HepG2 (cell line): ENCODE data around the gene PLCB2. TPM values are rescaled to one million over a fixed set of nuclear protein-coding genes. Genes with fewer than 3 reads are reported as not detected.

ENCODE experiments used
- ATAC-seq: fragments of 200-7000 bp; cut with Tn5 transposase; 3 replicates; pipeline ENCODE4 v1.9.1; 2020; ENCODE audit warnings: mild to moderate bottlenecking, moderate library complexity
- Bru-seq: library from RNA; stranded (reverse); fragments of 400-500 nt; gene quantifications from one replicate; lab custom pipeline; 2021; lab: Mats Ljungman, UMichigan
- BruChase-seq, 2 experiments: library from RNA; stranded (reverse); fragments of 400-500 nt; gene quantifications; one replicate each; lab custom pipeline; 2021; lab: Mats Ljungman, UMichigan
- BruUV-seq: library from RNA; stranded (reverse); fragments of 400-500 nt; replicated peaks from 2 replicates; lab custom pipeline; 2021; lab: Mats Ljungman, UMichigan
- CTCF ChIA-PET: fragments of 300-600 bp; formaldehyde crosslinking; extraction: SDS; loops from one replicate; lab custom pipeline; 2021; ENCODE audit warnings: low total read pairs, inconsistent platforms, low intra/inter-chr PET ratio; lab: Yijun Ruan, JAX
- POLR2A ChIA-PET: fragments of 350-600 bp; sonication (Branson Sonifier 250); formaldehyde crosslinking; loops from one replicate; lab custom pipeline; 2020; ENCODE audit warnings: antibody characterized with exemption, inconsistent platforms; lab: Yijun Ruan, JAX
- DNase-seq: peaks from one replicate; pipeline ENCODE4 v3.0.0-alpha.2; 2015; ENCODE audit warnings: low spot score
- FAIRE-seq: peaks from 3 replicates; lab custom pipeline; 2011; peaks lifted over from hg19 to GRCh38; lab: Jason Lieb, UNC
- H2AFZ ChIP-seq: one replicate; pipeline ENCODE4 v1.6.1; 2011; ENCODE audit warnings: low read length, inconsistent platforms
- H3K27ac ChIP-seq: fragments of 300-600 bp; 3 replicates; pipeline ENCODE4 v1.8.0; 2011; ENCODE audit warnings: mixed run types, mild to moderate bottlenecking, mixed read lengths, low read length, inconsistent platforms; ENCODE audit not compliant: insufficient read depth; ENCODE audit errors: extremely low read length
- H3K27me3 ChIP-seq, 2 experiments: fragments of 200-600 bp in 1 of 2; 2 replicates in 1 of 2; 3 replicates in 1 of 2; pipeline versions ENCODE4 v1.6.0 to v1.8.0; 2011; ENCODE audit warnings: low read length in 2 of 2, mild to moderate bottlenecking in 2 of 2, moderate library complexity in 2 of 2, inconsistent platforms in 1 of 2; ENCODE audit not compliant: insufficient read depth in 2 of 2, control insufficient read depth in 1 of 2
- H3K36me3 ChIP-seq, 2 experiments: fragments of 200-600 bp in 1 of 2; replicated peaks in 1 of 2; 2 replicates in 1 of 2; 3 replicates in 1 of 2; pipeline versions ENCODE4 v1.5.1 to v1.8.0; 2011; ENCODE audit warnings: low read length in 2 of 2, inconsistent platforms in 1 of 2; ENCODE audit not compliant: insufficient read depth in 2 of 2, control insufficient read depth in 1 of 2
- H3K4me1 ChIP-seq: 2 replicates; pipeline ENCODE4 v1.5.1; 2012; ENCODE audit warnings: low read length, inconsistent platforms; ENCODE audit not compliant: insufficient read depth
- H3K4me2 ChIP-seq: 2 replicates; pipeline ENCODE4 v1.6.0; 2011; ENCODE audit warnings: low read depth, low read length, inconsistent platforms
- H3K4me3 ChIP-seq, 3 experiments: fragments of 200-600 bp in 1 of 3; sonication (generic), shearing (Covaris generic) in 1 of 3; replicated peaks in 1 of 3; 2 replicates each; pipeline ENCODE4 v1.5.1; 2011 to 2016; ENCODE audit warnings: low read length in 3 of 3, inconsistent platforms in 2 of 3, low read depth in 2 of 3, mild to moderate bottlenecking in 2 of 3, control low read depth in 1 of 3, mixed read lengths in 1 of 3; ENCODE audit not compliant: insufficient read depth in 1 of 3
- H3K79me2 ChIP-seq: one replicate; pipeline ENCODE4 v1.6.1; 2011; ENCODE audit warnings: low read length, inconsistent platforms; ENCODE audit not compliant: insufficient read depth
- H3K9ac ChIP-seq: 2 replicates; pipeline ENCODE4 v1.6.0; 2011; ENCODE audit warnings: mild to moderate bottlenecking, low read depth, low read length, inconsistent platforms; ENCODE audit not compliant: insufficient read depth
- H3K9me3 ChIP-seq: 2 replicates; pipeline ENCODE4 v1.5.1; 2012; ENCODE audit warnings: mild to moderate bottlenecking, low read length
- H4K20me1 ChIP-seq: 2 replicates; pipeline ENCODE4 v1.6.0; 2011; ENCODE audit warnings: inconsistent platforms, mild to moderate bottlenecking, low read length, moderate library complexity; ENCODE audit not compliant: insufficient read depth
- CENPT ChIP-seq: sonication (generic); formaldehyde crosslinking; IDR thresholded peaks from 2 replicates; pipeline ENCODE4 v1.8.0; 2022; ENCODE audit warnings: low read depth, mild to moderate bottlenecking, moderate library complexity, missing genetic modification reagents
- CTCF ChIP-seq: sonication (generic); formaldehyde crosslinking; IDR thresholded peaks from 2 replicates; pipeline ENCODE4 v1.5.0; 2020; ENCODE audit warnings: mild to moderate bottlenecking, missing genetic modification reagents, moderate library complexity
- WGBS: methylation state at CpG from one replicate; pipeline ENCODE4 v1.1.6; 2017; ENCODE audit warnings: low lambda C conversion rate; 5-methylcytosine and 5-hydroxymethylcytosine counted together
- in situ Hi-C: cut with HindIII; loops from 2 replicates; pipeline ENCODE4 v1.10.0; 2017; ENCODE audit warnings: low pct_unique_long_range_greater_than_20kb; ENCODE audit not compliant: extremely low pct_ligation_motif_present
- intact Hi-C: fragments of 100-400 bp; cut with micrococcal nuclease; formaldehyde crosslinking; loops from one replicate; pipeline ENCODE4 v1.10.0; 2022; ENCODE audit not compliant: unreplicated experiment
- long read RNA-seq, 2 experiments: library from RNA in 1 of 2; library from polyadenylated mRNA in 1 of 2; stranded (forward) in 1 of 2; unstranded in 1 of 2; transcript quantifications; one replicate each; pipeline ENCODE4 v2.0.0, GENCODE V29; 2019 to 2022
- polyA minus RNA-seq, 3 experiments: library from RNA; depleted of rRNA, polyadenylated mRNA; stranded (reverse); fragments of >200 nt; gene quantifications; 2 replicates each; pipeline ENCODE4 v1.2.3, GENCODE V29; 2011; ENCODE audit warnings: low replicate concordance in 1 of 3
- polyA plus RNA-seq, 8 experiments: library from polyadenylated mRNA; depleted of rRNA in 3 of 8; stranded (reverse) in 7 of 8; unstranded in 1 of 8; fragments of >200 nt; fragmentation: Illumina TruSeq in 4 of 8; extraction: Trizol in 4 of 8; gene quantifications; 2 replicates each; pipeline versions ENCODE4 v1.2.1 to v1.2.3, GENCODE V29; 2011 to 2016; ENCODE audit warnings: low read depth in 4 of 8, missing spikeins in 1 of 8, mixed read lengths in 1 of 8; ENCODE audit not compliant: insufficient read depth in 1 of 8
- total RNA-seq, 5 experiments: library from RNA; depleted of rRNA; stranded (reverse); fragments of >200 nt; fragmentation: Illumina TruSeq; extraction: Trizol; gene quantifications; 2 replicates each; pipeline ENCODE4 v1.2.3, GENCODE V29; 2016; ENCODE audit warnings: low read depth in 1 of 5

The PLCB2 gene
- total RNA-seq (2016; rRNA removed; fragmentation: Illumina TruSeq; extraction: Trizol) (not detected in 2 replicates), polyA plus RNA-seq (2011; rRNA removed) (0.11 TPM in 1 of 2 replicates, not detected in the other), polyA minus RNA-seq (2011; rRNA and poly(A)+ RNA removed; ENCODE audit: low replicate concordance) (29.2 TPM in 1 of 2 replicates, not detected in the other), Bru-seq, nascent RNA (percentile 8 among the genes with signal in this experiment), BruChase-seq, experiment 1, labeled RNA remaining after a 6-hour chase (percentile 6 among the genes with signal in this experiment), BruChase-seq, experiment 2, labeled RNA remaining after a 2-hour chase (not detected)
- not detected in 2 replicates for total RNA-seq (2016; cell fraction: cytosol; rRNA removed; fragmentation: Illumina TruSeq; extraction: Trizol; ENCODE audit: low read depth)
- total RNA-seq (2016; cell fraction: insoluble cytoplasmic fraction; rRNA removed; fragmentation: Illumina TruSeq; extraction: Trizol), result not detected in 2 replicates
- total RNA-seq (2016; cell fraction: membrane; rRNA removed; fragmentation: Illumina TruSeq; extraction: Trizol), result not detected in 2 replicates
- total RNA-seq (2016; cell fraction: nucleus; rRNA removed; fragmentation: Illumina TruSeq; extraction: Trizol), result not detected in 2 replicates
- polyA plus RNA-seq (2011; cell fraction: cytosol; rRNA removed), result 0.05 and 0.06 TPM in 2 replicates
- 0.39 and 0.71 TPM in 2 replicates for polyA plus RNA-seq (2011; cell fraction: nucleus; rRNA removed)
- polyA plus RNA-seq (2012), result not detected in 2 replicates
- not detected in 2 replicates for polyA plus RNA-seq (2016; cell fraction: cytosol; fragmentation: Illumina TruSeq; extraction: Trizol; ENCODE audit: low read depth)
- polyA plus RNA-seq (2016; cell fraction: insoluble cytoplasmic fraction; fragmentation: Illumina TruSeq; extraction: Trizol; ENCODE audit: low read depth), result not detected in 2 replicates
- polyA plus RNA-seq (2016; cell fraction: membrane; fragmentation: Illumina TruSeq; extraction: Trizol; ENCODE audit: low read depth), result not detected in 2 replicates
- polyA plus RNA-seq (2016; cell fraction: nucleus; fragmentation: Illumina TruSeq; extraction: Trizol; ENCODE audit: insufficient read depth, low read depth), result not detected in 2 replicates
- polyA minus RNA-seq (2011; cell fraction: cytosol; rRNA and poly(A)+ RNA removed), result not detected in 2 replicates
- not detected in 2 replicates for polyA minus RNA-seq (2011; cell fraction: nucleus; rRNA and poly(A)+ RNA removed)
- long read RNA-seq, experiment 1, result 0 reads
- long read RNA-seq, experiment 2, result 0 reads

GRCh38 chr15:40307421-40308211 lies at the start of gene PLCB2:
PLCB2 (minus strand) TSS chr15:40307935; CDS start chr15:40307672, 263 bp downstream.
- CTCF ChIA-PET, result interaction anchor here (0.8 kb wide), 1 partner anchor 115 kb away, joined by 3 read pairs; no protein-coding TSS in a partner anchor
- Histone ChIP-seq H3K27ac (no peak within 1 kb of the TSS), H3K4me2 (peak within 1 kb of the TSS; percentile 21; the same call in 1 of the 2 replicates), H3K27me3 (peaks cover 5 to 59% of the 10 kb centered on the region in 2 experiments; a peak in 4 of 5 replicates), H3K4me1 (no peaks in the 10 kb centered on the region), H2AFZ (no peak within 1 kb of the TSS), H3K9ac (no peak within 1 kb of the TSS), H3K36me3 (no peaks in the 10 kb centered on the region), H3K79me2 (no peaks in the 10 kb centered on the region), H3K4me3 (peak within 1 kb of the TSS in 1 of 3 experiments; percentile 8; a peak in 1 of 6 replicates), H3K9me3 (no peaks in the 10 kb centered on the region), H4K20me1 (no peaks in the 10 kb centered on the region)
- POLR2A ChIA-PET, result no interaction called here
- FAIRE-seq (no peak), ATAC-seq (peak; percentile 69), DNase-seq (peak; percentile 14)
- 55% methylated on average over 6 of the region's 15 CpGs for WGBS
- TF ChIP-seq CENPT (CRISPR knock-in tag) (no peak), CTCF (peak; percentile 22; the same call in 1 of the 2 replicates)
- intact Hi-C loops (no loop called here), in situ Hi-C loops (no loop called here)
- BruUV-seq, result no TSS peak
